IMR-90 (cell line): ENCODE results near the gene POMT2. TPM values are rescaled to one million over a fixed set of nuclear protein-coding genes. Genes with fewer than 3 reads are reported as not detected.

Experiments
- ATAC-seq: fragments of 200-7000 bp; cut with Tn5 transposase; 2 replicates; pipeline ENCODE4 v1.9.1; 2020; ENCODE audit warnings: low read depth, mild to moderate bottlenecking, moderate library complexity
- BruUV-seq: library from RNA; stranded (reverse); fragments of 400-500 nt; replicated peaks from 2 replicates; lab custom pipeline; 2021; lab: Mats Ljungman, UMichigan
- CTCF ChIA-PET: fragments of 300-600 bp; formaldehyde crosslinking; extraction: SDS; loops from one replicate; lab custom pipeline; 2021; ENCODE audit warnings: antibody characterized with exemption; lab: Yijun Ruan, JAX
- POLR2A ChIA-PET: fragments of 300-600 bp; sonication (Branson Sonifier 250); formaldehyde crosslinking; loops from one replicate; lab custom pipeline; 2022; ENCODE audit warnings: antibody characterized with exemption; ENCODE audit not compliant: unreplicated experiment; lab: Charles Lee
- DNase-seq: peaks from one replicate; pipeline ENCODE4 v3.0.0; 2013
- H2AFZ ChIP-seq: replicated peaks from 2 replicates; pipeline ENCODE3; 2013; ENCODE audit warnings: low read length, mild to moderate bottlenecking; ENCODE audit not compliant: poor library complexity
- H2AK5ac ChIP-seq: 2 replicates; pipeline ENCODE4 v1.6.1; 2013; ENCODE audit warnings: low read depth, low read length, inconsistent platforms
- H2AK9ac ChIP-seq: replicated peaks from 2 replicates; pipeline ENCODE3; 2013; ENCODE audit warnings: mild to moderate bottlenecking, low read depth, low read length, moderate library complexity; ENCODE audit not compliant: poor library complexity
- H2BK120ac ChIP-seq: 2 replicates; pipeline ENCODE4 v1.6.1; 2013; ENCODE audit warnings: low read depth, low read length, inconsistent platforms
- H2BK15ac ChIP-seq: 3 replicates; pipeline ENCODE4 v1.6.1; 2013; ENCODE audit warnings: low read depth, low read length, inconsistent platforms
- H2BK20ac ChIP-seq: 2 replicates; pipeline ENCODE4 v1.6.1; 2013; ENCODE audit warnings: low read depth, mild to moderate bottlenecking, inconsistent platforms, low read length, moderate library complexity
- H2BK5ac ChIP-seq: 2 replicates; pipeline ENCODE4 v1.6.1; 2013; ENCODE audit warnings: mild to moderate bottlenecking, low read depth, low read length, inconsistent platforms; ENCODE audit not compliant: poor library complexity, severe bottlenecking
- H3K14ac ChIP-seq: replicated peaks from 2 replicates; pipeline ENCODE4 v1.6.1; 2013; ENCODE audit warnings: low read depth, low read length, inconsistent platforms
- H3K18ac ChIP-seq: 2 replicates; pipeline ENCODE4 v1.6.1; 2013; ENCODE audit warnings: low read depth, low read length, control low read depth
- H3K23ac ChIP-seq: 2 replicates; pipeline ENCODE4 v1.6.1; 2013; ENCODE audit warnings: low read depth, low read length, inconsistent platforms
- H3K27ac ChIP-seq: 2 replicates; pipeline ENCODE4 v1.5.1; 2013; ENCODE audit warnings: mild to moderate bottlenecking, control low read depth, low read length; ENCODE audit not compliant: insufficient read depth
- H3K27me3 ChIP-seq: 2 replicates; pipeline ENCODE4 v1.6.1; 2013; ENCODE audit warnings: low read length; ENCODE audit not compliant: control insufficient read depth, insufficient read depth
- H3K36me3 ChIP-seq: 2 replicates; pipeline ENCODE4 v1.6.1; 2013; ENCODE audit warnings: low read length, mixed read lengths; ENCODE audit not compliant: control insufficient read depth, insufficient read depth
- H3K4ac ChIP-seq: 2 replicates; pipeline ENCODE4 v1.6.1; 2013; ENCODE audit warnings: low read depth, low read length, inconsistent platforms
- H3K4me1 ChIP-seq: 2 replicates; pipeline ENCODE4 v1.6.1; 2013; ENCODE audit warnings: low read length, mixed read lengths; ENCODE audit not compliant: control insufficient read depth, insufficient read depth
- H3K4me2 ChIP-seq: 2 replicates; pipeline ENCODE4 v1.6.1; 2013; ENCODE audit warnings: low read depth, mild to moderate bottlenecking, control low read depth, low read length, moderate library complexity
- H3K4me3 ChIP-seq: 2 replicates; pipeline ENCODE4 v1.5.1; 2013; ENCODE audit warnings: low read depth, mild to moderate bottlenecking, control low read depth, low read length, moderate library complexity; ENCODE audit not compliant: insufficient read depth
- H3K56ac ChIP-seq: 2 replicates; pipeline ENCODE4 v1.6.1; 2013; ENCODE audit warnings: low read length, inconsistent platforms; ENCODE audit not compliant: insufficient read depth; ENCODE audit errors: extremely low read depth
- H3K79me1 ChIP-seq, 2 experiments: 2 replicates each; pipeline ENCODE4 v1.6.1; 2013; ENCODE audit warnings: low read length in 2 of 2, inconsistent platforms in 1 of 2, low read depth in 1 of 2
- H3K9ac ChIP-seq: 2 replicates; pipeline ENCODE4 v1.6.1; 2013; ENCODE audit warnings: low read depth, low read length, control low read depth
- H3K9me1 ChIP-seq: 2 replicates; pipeline ENCODE4 v1.6.1; 2013; ENCODE audit warnings: low read length, inconsistent platforms; ENCODE audit not compliant: insufficient read depth
- H3K9me3 ChIP-seq: 2 replicates; pipeline ENCODE4 v1.6.1; 2013; ENCODE audit warnings: low read length; ENCODE audit not compliant: control insufficient read depth, insufficient read depth
- H4K20me1 ChIP-seq: 2 replicates; pipeline ENCODE4 v1.6.1; 2013; ENCODE audit warnings: low read length, inconsistent platforms; ENCODE audit not compliant: insufficient read depth
- H4K5ac ChIP-seq: 2 replicates; pipeline ENCODE4 v1.6.1; 2013; ENCODE audit warnings: mild to moderate bottlenecking, low read depth, low read length, control low read depth
- H4K8ac ChIP-seq, 2 experiments: 2 replicates each; pipeline ENCODE4 v1.6.1; 2013; ENCODE audit warnings: low read depth in 2 of 2, low read length in 2 of 2, control low read depth in 1 of 2, inconsistent platforms in 1 of 2
- H4K91ac ChIP-seq: 2 replicates; pipeline ENCODE4 v1.6.1; 2013; ENCODE audit warnings: low read depth, low read length, inconsistent platforms; ENCODE audit not compliant: insufficient read depth
- BHLHE40 ChIP-seq: fragments of 150-350 bp; IDR thresholded peaks from 2 replicates; pipeline ENCODE4 v1.6.1; 2016; ENCODE audit warnings: mild to moderate bottlenecking, low read depth, low read length
- CHD1 ChIP-seq: IDR thresholded peaks from 2 replicates; pipeline ENCODE4 v1.6.1; 2012; ENCODE audit warnings: low read depth, low read length, improper control_type of control experiment
- FOS ChIP-seq: fragments of 150-350 bp; IDR thresholded peaks from 2 replicates; pipeline ENCODE4 v1.6.1; 2016; ENCODE audit warnings: low read depth, low read length
- MAFK ChIP-seq: IDR thresholded peaks from 2 replicates; pipeline ENCODE4 v1.6.1; 2012; ENCODE audit warnings: low read depth, low read length, improper control_type of control experiment
- MAZ ChIP-seq: IDR thresholded peaks from 2 replicates; pipeline ENCODE4 v1.6.1; 2012; ENCODE audit warnings: low read depth, mild to moderate bottlenecking, low read length, improper control_type of control experiment, moderate library complexity, borderline replicate concordance
- NFE2L2 ChIP-seq: fragments of 150-350 bp; IDR thresholded peaks from 2 replicates; pipeline ENCODE4 v1.6.1; 2016; ENCODE audit warnings: low read depth, mild to moderate bottlenecking, low read length
- POLR2A ChIP-seq: IDR thresholded peaks from 2 replicates; pipeline ENCODE4 v1.6.1; 2012; ENCODE audit warnings: mild to moderate bottlenecking, low read depth, low read length
- RAD21 ChIP-seq: IDR thresholded peaks from 2 replicates; pipeline ENCODE4 v1.6.1; 2012; ENCODE audit warnings: low read length, improper control_type of control experiment
- RCOR1 ChIP-seq: IDR thresholded peaks from 2 replicates; pipeline ENCODE4 v1.6.1; 2012; ENCODE audit warnings: mild to moderate bottlenecking, low read length, improper control_type of control experiment; ENCODE audit not compliant: insufficient replicate concordance
- RFX5 ChIP-seq: IDR thresholded peaks from 2 replicates; pipeline ENCODE4 v1.8.0; 2012; ENCODE audit warnings: low read depth, mild to moderate bottlenecking, low read length, moderate library complexity
- WGBS, 2 experiments: methylation state at CpG; one replicate each; pipeline versions ENCODE4 v1.1.5 to v1.1.7; 2013; ENCODE audit warnings: missing lambda C conversion rate in 2 of 2; ENCODE audit not compliant: insufficient read length in 1 of 2; ENCODE audit errors: extremely low coverage in 2 of 2; 5-methylcytosine and 5-hydroxymethylcytosine counted together
- dilution Hi-C: fragments of 300-500 bp; cut with HindIII; formaldehyde crosslinking; loops from one replicate; pipeline ENCODE4 v1.14.3; 2018; ENCODE audit warnings: low sequenced_read_pairs; ENCODE audit not compliant: unreplicated experiment
- in situ Hi-C: fragments of 300-500 bp; cut with MboI; formaldehyde crosslinking; loops from 3 replicates; pipeline ENCODE4 v1.14.3; 2019; ENCODE audit warnings: low sequenced_read_pairs, inconsistent platforms, mixed read lengths
- intact Hi-C: fragments of 100-400 bp; cut with micrococcal nuclease; formaldehyde crosslinking; loops from 2 replicates; pipeline ENCODE4 v1.10.0; 2022
- polyA plus RNA-seq, 3 experiments: library from polyadenylated mRNA; depleted of rRNA; stranded (reverse); fragments of >200 nt; gene quantifications; 2 replicates each; pipeline ENCODE4 v1.2.3, GENCODE V29; 2012; ENCODE audit warnings: low replicate concordance in 1 of 3
- total RNA-seq: library from RNA; depleted of rRNA; stranded (reverse); fragments of >200 nt; gene quantifications from 2 replicates; pipeline ENCODE4 v1.2.3, GENCODE V29; 2012
- TF ChIP-seq, protein P1 (sequence below): conservative IDR thresholded peaks from 2 replicates; pipeline ENCODE4 v1.5.1; 2012; ENCODE audit warnings: mild to moderate bottlenecking, low read depth, low read length, improper control_type of control experiment
- TF ChIP-seq, protein P2 (sequence below): fragments of 150-350 bp; IDR thresholded peaks from 2 replicates; pipeline ENCODE4 v1.6.1; 2016; ENCODE audit warnings: low read depth, mild to moderate bottlenecking, low read length, moderate library complexity, borderline replicate concordance

POMT2 gene
- total and polyA plus RNA-seq, 2 of the 4 experiments (the other 2 are of a cell fraction): 6.5 to 13.0 TPM

DNA sequence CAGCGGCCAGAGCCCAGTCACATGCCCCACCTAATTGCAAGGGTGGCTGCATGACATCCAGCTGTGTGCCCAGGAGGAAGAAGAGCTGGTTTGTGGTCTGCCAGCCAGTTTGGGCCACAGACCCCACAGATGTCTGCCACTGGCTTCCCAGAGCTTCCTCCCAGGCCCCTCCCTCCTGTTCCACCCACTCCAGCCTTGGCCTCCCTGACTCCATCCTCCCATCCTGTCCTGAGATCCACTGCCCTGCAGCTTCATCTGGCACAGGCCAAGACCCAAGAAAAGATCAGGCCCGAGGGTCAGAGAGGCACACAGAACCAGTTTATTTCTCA, 55.5 kb downstream of the POMT2 start:
- no peak overlapping the region for H4K8ac ChIP-seq
- H2BK120ac ChIP-seq: no peak overlapping the region
- CTCF ChIA-PET: no interaction called here
- H3K36me3 ChIP-seq: no peaks in the 10 kb centered on the region
- peaks cover 5% of the 10 kb centered on the region for H3K9me3 ChIP-seq
- WGBS, 2 experiments: 50% methylated on average over 1 of the region's 2 CpGs; no CpG with 5 or more reads in 1 of the 2 experiments
- H3K4me3 ChIP-seq: no peak overlapping the region
- no peak overlapping the region for H2BK5ac ChIP-seq
- no peak for DNase-seq
- no TSS peak for BruUV-seq
- no peak overlapping the region for H2BK20ac ChIP-seq
- no peak overlapping the region for H3K18ac ChIP-seq
- no peak overlapping the region for H4K91ac ChIP-seq
- H3K79me1 ChIP-seq: no peaks in the 10 kb centered on the region
- no peak overlapping the region for H3K9ac ChIP-seq
- H4K5ac ChIP-seq: no peak overlapping the region
- H3K4ac ChIP-seq: no peak overlapping the region
- in situ Hi-C loops: no loop called here
- no peak overlapping the region for H3K56ac ChIP-seq
- H2AK9ac ChIP-seq: no peak overlapping the region
- H2AK5ac ChIP-seq: no peak overlapping the region
- H4K20me1 ChIP-seq: no peaks in the 10 kb centered on the region; the same call in 1 of the 2 replicates
- no peak overlapping the region for H3K14ac ChIP-seq
- intact Hi-C loops: no loop called here
- no peak overlapping the region for H3K4me2 ChIP-seq
- ATAC-seq: no peak
- H2BK15ac ChIP-seq: no peak overlapping the region
- H3K27ac ChIP-seq: no peak overlapping the region
- dilution Hi-C loops: no loop called here
- TF ChIP-seq RAD21 (no peak), CHD1 (no peak), NFE2L2 (no peak), FOS (no peak), MAZ (no peak), RFX5 (no peak), MAFK (no peak), BHLHE40 (no peak), POLR2A (no peak), RCOR1 (no peak)
- TF ChIP-seq, protein P1, sequence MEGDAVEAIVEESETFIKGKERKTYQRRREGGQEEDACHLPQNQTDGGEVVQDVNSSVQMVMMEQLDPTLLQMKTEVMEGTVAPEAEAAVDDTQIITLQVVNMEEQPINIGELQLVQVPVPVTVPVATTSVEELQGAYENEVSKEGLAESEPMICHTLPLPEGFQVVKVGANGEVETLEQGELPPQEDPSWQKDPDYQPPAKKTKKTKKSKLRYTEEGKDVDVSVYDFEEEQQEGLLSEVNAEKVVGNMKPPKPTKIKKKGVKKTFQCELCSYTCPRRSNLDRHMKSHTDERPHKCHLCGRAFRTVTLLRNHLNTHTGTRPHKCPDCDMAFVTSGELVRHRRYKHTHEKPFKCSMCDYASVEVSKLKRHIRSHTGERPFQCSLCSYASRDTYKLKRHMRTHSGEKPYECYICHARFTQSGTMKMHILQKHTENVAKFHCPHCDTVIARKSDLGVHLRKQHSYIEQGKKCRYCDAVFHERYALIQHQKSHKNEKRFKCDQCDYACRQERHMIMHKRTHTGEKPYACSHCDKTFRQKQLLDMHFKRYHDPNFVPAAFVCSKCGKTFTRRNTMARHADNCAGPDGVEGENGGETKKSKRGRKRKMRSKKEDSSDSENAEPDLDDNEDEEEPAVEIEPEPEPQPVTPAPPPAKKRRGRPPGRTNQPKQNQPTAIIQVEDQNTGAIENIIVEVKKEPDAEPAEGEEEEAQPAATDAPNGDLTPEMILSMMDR: no peak
- TF ChIP-seq, protein P2, sequence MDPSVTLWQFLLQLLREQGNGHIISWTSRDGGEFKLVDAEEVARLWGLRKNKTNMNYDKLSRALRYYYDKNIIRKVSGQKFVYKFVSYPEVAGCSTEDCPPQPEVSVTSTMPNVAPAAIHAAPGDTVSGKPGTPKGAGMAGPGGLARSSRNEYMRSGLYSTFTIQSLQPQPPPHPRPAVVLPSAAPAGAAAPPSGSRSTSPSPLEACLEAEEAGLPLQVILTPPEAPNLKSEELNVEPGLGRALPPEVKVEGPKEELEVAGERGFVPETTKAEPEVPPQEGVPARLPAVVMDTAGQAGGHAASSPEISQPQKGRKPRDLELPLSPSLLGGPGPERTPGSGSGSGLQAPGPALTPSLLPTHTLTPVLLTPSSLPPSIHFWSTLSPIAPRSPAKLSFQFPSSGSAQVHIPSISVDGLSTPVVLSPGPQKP: no peak
- H3K4me1 ChIP-seq: no peaks in the 10 kb centered on the region
- no peak overlapping the region for H3K23ac ChIP-seq
- peaks cover 46% of the 10 kb centered on the region for H3K27me3 ChIP-seq
- H3K9me1 ChIP-seq: 0 out of 2 replicates have a peak, but pooled peaks cover 3% of the 10 kb centered on the region
- POLR2A ChIA-PET: no interaction called here
- no peak overlapping the region for H2AFZ ChIP-seq
